OCI-LY7 (cell line): Measurements from ENCODE around the gene CDCA5. TPM values are rescaled to one million over a fixed set of nuclear protein-coding genes. Genes with fewer than 3 reads are reported as not detected.

Source experiments
- BruUV-seq: library from RNA; stranded (reverse); fragments of 400-500 nt; replicated peaks from 2 replicates; lab custom pipeline; 2021; lab: Mats Ljungman, UMichigan
- CTCF ChIA-PET: fragments of 300-600 bp; sonication (Branson Sonifier 250); formaldehyde crosslinking; loops from one replicate; lab custom pipeline; 2022; ENCODE audit warnings: antibody characterized with exemption; ENCODE audit not compliant: unreplicated experiment; lab: Charles Lee
- POLR2A ChIA-PET: fragments of 300-600 bp; sonication (Branson Sonifier 250); formaldehyde crosslinking; loops from one replicate; lab custom pipeline; 2022; ENCODE audit warnings: antibody characterized with exemption; lab: Charles Lee
- DNase-seq: peaks from one replicate; pipeline ENCODE4 v3.0.0-alpha.2; 2015; ENCODE audit warnings: low spot score
- H2AFZ ChIP-seq: fragments of 200-600 bp; sonication (generic), shearing (Covaris generic); 2 replicates; pipeline ENCODE4 v1.6.1; 2014; ENCODE audit warnings: mild to moderate bottlenecking, antibody characterized with exemption, low read length, moderate library complexity
- H3K27ac ChIP-seq: fragments of 200-600 bp; sonication (generic); 2 replicates; pipeline ENCODE4 v1.5.1; 2014; ENCODE audit warnings: mixed run types, low read depth, mild to moderate bottlenecking, moderate library complexity, low read length, inconsistent platforms; ENCODE audit not compliant: poor library complexity, severe bottlenecking
- H3K36me3 ChIP-seq: fragments of 200-600 bp; sonication (generic); 2 replicates; pipeline ENCODE4 v1.6.1; 2014; ENCODE audit warnings: mild to moderate bottlenecking, antibody characterized with exemption, low read length, moderate library complexity, mixed read lengths; ENCODE audit not compliant: insufficient read depth
- H3K4me1 ChIP-seq: fragments of 200-600 bp; sonication (generic); 2 replicates; pipeline ENCODE4 v1.5.1; 2014; ENCODE audit warnings: mild to moderate bottlenecking, low read length; ENCODE audit not compliant: insufficient read depth, poor library complexity, severe bottlenecking
- H3K4me2 ChIP-seq: fragments of 200-600 bp; sonication (generic); 2 replicates; pipeline ENCODE4 v1.6.1; 2014; ENCODE audit warnings: mild to moderate bottlenecking, low read length
- H3K4me3 ChIP-seq: fragments of 200-600 bp; sonication (generic); 2 replicates; pipeline ENCODE4 v1.5.1; 2014; ENCODE audit warnings: mild to moderate bottlenecking, low read depth, low read length; ENCODE audit not compliant: poor library complexity, severe bottlenecking
- H3K79me2 ChIP-seq: fragments of 200-600 bp; sonication (generic); 2 replicates; pipeline ENCODE4 v1.6.1; 2016; ENCODE audit warnings: low read depth, mild to moderate bottlenecking, low read length, moderate library complexity, mixed read lengths; ENCODE audit not compliant: insufficient read depth
- H3K9me2 ChIP-seq: fragments of 200-600 bp; sonication (generic); 2 replicates; pipeline ENCODE4 v1.6.1; 2016; ENCODE audit warnings: mild to moderate bottlenecking, low read length, mixed read lengths; ENCODE audit not compliant: insufficient read depth
- H3K9me3 ChIP-seq: fragments of 200-600 bp; sonication (generic); 2 replicates; pipeline ENCODE4 v1.6.1; 2014; ENCODE audit warnings: mild to moderate bottlenecking, mixed run types, low read length, mixed read lengths
- H4K20me1 ChIP-seq: fragments of 200-600 bp; sonication (generic); 2 replicates; pipeline ENCODE4 v1.6.1; 2014; ENCODE audit warnings: mild to moderate bottlenecking, antibody characterized with exemption, low read length, moderate library complexity, mixed read lengths; ENCODE audit not compliant: insufficient read depth
- EZH2phosphoT487 ChIP-seq: fragments of 200-600 bp; sonication (generic); IDR thresholded peaks from 2 replicates; pipeline ENCODE4 v1.6.1; 2018; ENCODE audit warnings: low read depth, borderline replicate concordance, mild to moderate bottlenecking, mixed run types, antibody characterized with exemption, low read length, moderate library complexity, mixed read lengths
- intact Hi-C: fragments of 100-400 bp; cut with micrococcal nuclease; formaldehyde crosslinking; loops from one replicate; pipeline ENCODE4 v1.10.0; 2022; ENCODE audit not compliant: unreplicated experiment
- total RNA-seq, 2 experiments: library from RNA; depleted of rRNA in 1 of 2; stranded (reverse); fragments of >200 nt in 1 of 2; shearing (Covaris generic) in 1 of 2; gene quantifications; 2 replicates each; pipeline ENCODE4 v1.2.3, GENCODE V29; 2014 to 2022
- TF ChIP-seq, protein P1 (sequence below): fragments of 200-600 bp; sonication (generic); conservative IDR thresholded peaks from 2 replicates; pipeline ENCODE4 v1.5.1; 2014; ENCODE audit warnings: mild to moderate bottlenecking, antibody characterized with exemption, low read length, moderate library complexity, mixed read lengths

CDCA5 gene
- total RNA-seq, 2 experiments from 2014 or later, result 135 to 151 TPM

DNA sequence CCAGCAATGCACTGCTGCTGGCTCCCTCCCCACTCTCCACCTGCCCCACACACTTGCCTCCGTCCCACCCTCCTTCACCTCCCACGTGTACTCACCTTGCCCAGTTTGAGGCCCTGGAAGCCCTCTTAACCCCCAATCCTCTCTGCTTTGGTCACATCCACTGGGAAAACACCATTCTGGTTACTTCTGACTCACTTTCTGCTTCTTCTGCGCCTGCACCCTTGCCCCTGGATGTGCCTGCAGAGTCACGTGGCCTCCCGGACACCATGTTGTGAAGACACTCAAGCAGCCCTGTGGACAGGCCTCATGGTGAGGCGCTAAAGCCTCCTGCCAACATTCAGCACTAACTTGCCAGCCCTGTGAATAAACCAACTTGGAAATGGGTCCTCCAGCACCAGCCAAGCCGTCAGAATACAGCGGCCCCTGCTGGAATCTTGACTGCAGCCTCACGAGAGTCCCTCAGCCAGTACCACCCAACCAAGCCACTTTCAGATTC lies 22.9 kb downstream of the CDCA5 start:
- ChIA-PET CTCF (no interaction called here), POLR2A (interaction anchor here (0.6 kb wide), 1 partner anchor 212 kb away, joined by 3 read pairs; no protein-coding TSS in a partner anchor)
- H3K4me3 ChIP-seq, result no peak overlapping the region
- DNase-seq, result no peak
- H4K20me1 ChIP-seq, result no peaks in the 10 kb centered on the region
- H2AFZ ChIP-seq, result no peak overlapping the region; the same call in 1 of the 2 replicates
- intact Hi-C loops, result no loop called here
- H3K9me3 ChIP-seq, result no peaks in the 10 kb centered on the region
- no peak overlapping the region for H3K27ac ChIP-seq
- H3K79me2 ChIP-seq, result no peaks in the 10 kb centered on the region
- no peak for TF ChIP-seq EZH2phosphoT487
- TF ChIP-seq, protein P1, sequence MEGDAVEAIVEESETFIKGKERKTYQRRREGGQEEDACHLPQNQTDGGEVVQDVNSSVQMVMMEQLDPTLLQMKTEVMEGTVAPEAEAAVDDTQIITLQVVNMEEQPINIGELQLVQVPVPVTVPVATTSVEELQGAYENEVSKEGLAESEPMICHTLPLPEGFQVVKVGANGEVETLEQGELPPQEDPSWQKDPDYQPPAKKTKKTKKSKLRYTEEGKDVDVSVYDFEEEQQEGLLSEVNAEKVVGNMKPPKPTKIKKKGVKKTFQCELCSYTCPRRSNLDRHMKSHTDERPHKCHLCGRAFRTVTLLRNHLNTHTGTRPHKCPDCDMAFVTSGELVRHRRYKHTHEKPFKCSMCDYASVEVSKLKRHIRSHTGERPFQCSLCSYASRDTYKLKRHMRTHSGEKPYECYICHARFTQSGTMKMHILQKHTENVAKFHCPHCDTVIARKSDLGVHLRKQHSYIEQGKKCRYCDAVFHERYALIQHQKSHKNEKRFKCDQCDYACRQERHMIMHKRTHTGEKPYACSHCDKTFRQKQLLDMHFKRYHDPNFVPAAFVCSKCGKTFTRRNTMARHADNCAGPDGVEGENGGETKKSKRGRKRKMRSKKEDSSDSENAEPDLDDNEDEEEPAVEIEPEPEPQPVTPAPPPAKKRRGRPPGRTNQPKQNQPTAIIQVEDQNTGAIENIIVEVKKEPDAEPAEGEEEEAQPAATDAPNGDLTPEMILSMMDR, result peak; percentile 45
- H3K4me2 ChIP-seq, result no peak overlapping the region
- H3K4me1 ChIP-seq, result peaks cover 15% of the 10 kb centered on the region
- BruUV-seq, result no TSS peak
- no peaks in the 10 kb centered on the region for H3K36me3 ChIP-seq
- H3K9me2 ChIP-seq, result no peaks in the 10 kb centered on the region

DNA sequence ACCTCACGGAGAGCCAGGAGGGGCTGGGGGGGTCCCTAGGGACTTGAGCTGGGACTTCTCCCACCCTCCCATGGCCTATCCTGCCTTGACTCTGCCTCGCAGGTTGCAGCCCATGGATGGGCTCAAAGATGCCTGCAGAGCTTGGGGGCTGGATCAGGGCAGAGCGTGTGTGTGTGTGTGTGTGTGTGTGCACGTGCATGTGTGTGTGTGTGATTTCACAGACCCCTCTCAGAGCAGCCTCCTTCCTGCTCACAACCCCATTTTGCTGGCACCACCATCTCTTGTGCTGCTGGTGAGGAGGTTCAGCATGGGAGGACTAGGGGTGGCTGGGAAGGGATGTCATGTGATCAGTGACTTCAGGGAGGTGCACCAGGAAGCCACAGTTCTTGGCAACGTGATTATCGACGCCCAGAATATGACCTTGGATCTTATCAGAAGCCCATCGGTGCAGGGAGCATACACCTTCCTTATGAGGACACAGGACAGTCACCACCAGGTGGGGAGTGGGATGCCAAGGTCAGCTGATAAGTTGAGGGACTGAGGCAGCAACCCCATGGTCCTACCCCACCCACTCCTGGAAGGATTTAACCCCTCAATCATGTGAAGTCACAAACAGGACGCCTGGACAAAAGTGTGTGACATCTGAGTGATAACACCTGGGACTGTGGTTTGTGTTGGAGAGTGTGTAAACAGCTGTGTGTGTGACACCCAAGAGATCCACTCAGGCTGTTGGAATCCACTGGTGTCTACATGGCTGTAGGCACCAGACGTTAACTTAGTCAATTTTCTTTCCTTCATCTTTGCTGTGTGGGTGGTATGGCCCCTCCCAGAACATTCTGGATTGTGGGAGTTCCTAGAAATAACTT lies 23.6 kb downstream of the CDCA5 start:
- ChIA-PET CTCF (no interaction called here), POLR2A (no interaction called here)
- Histone ChIP-seq H3K36me3 (no peaks in the 10 kb centered on the region), H3K4me2 (no peak overlapping the region), H3K9me3 (no peaks in the 10 kb centered on the region), H3K9me2 (no peaks in the 10 kb centered on the region), H4K20me1 (no peaks in the 10 kb centered on the region), H3K4me3 (no peak overlapping the region), H3K79me2 (no peaks in the 10 kb centered on the region), H2AFZ (no peak overlapping the region; the same call in 1 of the 2 replicates), H3K4me1 (peaks cover 22% of the 10 kb centered on the region), H3K27ac (no peak overlapping the region)
- DNase-seq, result peak; percentile 29
- TF ChIP-seq, protein P1, result no peak
- no peak for TF ChIP-seq EZH2phosphoT487
- no TSS peak for BruUV-seq
- intact Hi-C loops, result no loop called here

DNA sequence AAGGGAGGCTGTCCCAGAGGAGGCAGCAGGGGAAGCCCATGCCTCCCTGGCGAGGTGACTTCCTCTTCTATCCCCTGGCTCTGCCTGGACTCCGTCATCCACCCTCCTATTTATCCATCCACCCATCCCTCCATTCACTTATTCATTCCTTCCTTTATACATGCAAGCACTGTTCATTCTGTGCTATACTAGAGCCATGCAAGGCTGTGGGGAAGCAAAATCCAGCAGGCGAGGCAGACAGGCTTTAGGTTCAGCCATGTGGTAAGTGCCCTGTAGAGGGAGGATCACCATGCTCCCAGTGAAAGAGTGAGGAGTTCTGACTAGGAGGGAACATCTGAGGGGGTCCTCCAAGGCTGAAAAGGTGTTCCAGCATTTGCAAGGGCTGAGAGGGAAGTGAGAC lies 24.3 kb downstream of the CDCA5 start:
- Histone ChIP-seq H3K4me2 (no peak overlapping the region), H3K79me2 (no peaks in the 10 kb centered on the region), H3K9me2 (no peaks in the 10 kb centered on the region), H3K4me1 (peaks cover 29% of the 10 kb centered on the region), H3K36me3 (no peaks in the 10 kb centered on the region), H3K9me3 (no peaks in the 10 kb centered on the region), H3K27ac (no peak overlapping the region), H3K4me3 (no peak overlapping the region), H4K20me1 (no peaks in the 10 kb centered on the region), H2AFZ (no peak overlapping the region)
- ChIA-PET POLR2A (no interaction called here), CTCF (no interaction called here)
- intact Hi-C loops, result no loop called here
- BruUV-seq, result no TSS peak
- TF ChIP-seq, protein P1, result no peak
- TF ChIP-seq EZH2phosphoT487, result no peak
- DNase-seq, result no peak
